MCF 10A (cell line): ENCODE data around the gene FERD3L. TPM values are rescaled to one million over a fixed set of nuclear protein-coding genes. Genes with fewer than 3 reads are reported as not detected.

Experiments
- BruUV-seq: library from RNA; stranded (reverse); fragments of 400-500 nt; replicated peaks from 2 replicates; lab custom pipeline; 2021; lab: Mats Ljungman, UMichigan
- CTCF ChIA-PET: fragments of 300-600 bp; sonication (Branson Sonifier 250); formaldehyde crosslinking; extraction: SDS; loops from one replicate; lab custom pipeline; 2021; ENCODE audit warnings: antibody characterized with exemption, inconsistent platforms; lab: Yijun Ruan, JAX
- POLR2A ChIA-PET: fragments of 300-600, 350-650 bp; sonication (Branson Sonifier 250); formaldehyde crosslinking; extraction: SDS; loops from one replicate; lab custom pipeline; 2020; ENCODE audit warnings: antibody characterized with exemption, inconsistent platforms; lab: Yijun Ruan, JAX
- DNase-seq: peaks from one replicate; pipeline ENCODE4 v3.0.0-alpha.2; 2018; ENCODE audit not compliant: unreplicated experiment
- H3K27ac Mint-ChIP-seq: one replicate; pipeline ENCODE4 v1.8.0; 2022; ENCODE audit warnings: mild to moderate bottlenecking, low read depth, mixed read lengths; ENCODE audit not compliant: unreplicated experiment
- H3K27me3 Mint-ChIP-seq: one replicate; pipeline ENCODE4 v1.8.0; 2022; ENCODE audit warnings: mixed read lengths; ENCODE audit not compliant: insufficient read depth, unreplicated experiment
- H3K36me3 Mint-ChIP-seq: one replicate; pipeline ENCODE4 v1.8.0; 2022; ENCODE audit warnings: mild to moderate bottlenecking, moderate library complexity, mixed read lengths; ENCODE audit not compliant: insufficient read depth, unreplicated experiment
- H3K4me1 Mint-ChIP-seq: one replicate; pipeline ENCODE4 v1.8.0; 2022; ENCODE audit warnings: mixed read lengths; ENCODE audit not compliant: insufficient read depth, unreplicated experiment
- H3K4me3 Mint-ChIP-seq: one replicate; pipeline ENCODE4 v1.8.0; 2022; ENCODE audit warnings: mild to moderate bottlenecking, moderate library complexity, mixed read lengths; ENCODE audit not compliant: unreplicated experiment
- H3K9me3 Mint-ChIP-seq: one replicate; pipeline ENCODE4 v1.8.0; 2022; ENCODE audit warnings: mixed read lengths; ENCODE audit not compliant: unreplicated experiment
- intact Hi-C: fragments of 100-400 bp; cut with micrococcal nuclease; formaldehyde crosslinking; loops from 2 replicates; pipeline ENCODE4 v1.14.1; 2022
- total RNA-seq: library from RNA; stranded (reverse); gene quantifications from 2 replicates; pipeline ENCODE4 v1.2.3, GENCODE V29; 2022
- TF ChIP-seq, protein P1 (sequence below): fragments of 200-600 bp; IDR thresholded peaks from one replicate; pipeline ENCODE4 v1.8.0; 2022; ENCODE audit warnings: antibody characterized with exemption, mild to moderate bottlenecking; ENCODE audit not compliant: unreplicated experiment

The FERD3L gene
- total RNA-seq, 1 experiment from 2014 or later: not detected

DNA sequence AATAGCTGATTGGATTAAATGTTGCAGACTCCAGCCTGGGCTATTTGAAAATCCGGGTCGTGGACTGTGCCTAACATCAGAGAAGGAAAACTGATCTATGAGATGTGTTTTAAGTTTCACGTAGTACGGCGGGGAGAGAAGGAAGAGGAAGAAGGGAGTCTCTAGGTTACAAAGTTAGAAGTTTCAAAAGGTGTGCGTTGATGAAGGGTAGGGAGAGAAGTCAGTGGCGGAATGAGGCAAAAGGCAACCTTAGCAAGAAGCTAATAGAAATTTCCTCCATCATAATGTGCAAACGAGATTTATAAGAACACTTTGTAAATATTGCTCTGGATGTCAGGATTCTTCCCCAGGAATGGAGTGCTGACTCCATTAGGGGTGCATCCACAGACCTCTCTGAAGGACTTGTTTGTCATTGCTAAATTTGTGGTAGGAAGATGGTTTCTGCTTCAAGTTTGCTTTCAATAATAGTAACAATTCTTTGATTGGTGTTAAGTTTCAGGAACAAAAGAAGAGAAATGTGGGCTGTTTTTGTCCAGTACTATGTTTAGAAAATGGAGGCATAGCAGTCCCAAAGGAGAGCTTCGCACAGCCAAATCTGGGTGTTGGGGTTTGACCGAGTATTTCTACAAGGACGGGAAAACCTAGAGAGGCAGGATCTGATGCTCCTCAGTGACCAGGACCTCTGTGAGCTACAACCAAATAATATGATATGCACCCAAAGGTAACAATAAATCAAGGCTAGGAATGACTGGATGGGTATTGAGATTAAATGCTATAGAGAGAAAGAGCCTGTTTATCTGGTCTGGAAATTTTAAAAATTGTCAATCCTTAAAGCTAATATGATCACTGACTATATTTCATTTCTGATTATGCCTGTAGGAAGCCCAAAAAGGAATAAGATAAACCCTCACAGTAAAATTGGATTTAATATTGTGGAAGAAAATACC, 35.9 kb downstream of the FERD3L start:
- H3K27me3 Mint-ChIP-seq: no peaks in the 10 kb centered on the region
- intact Hi-C loops: no loop called here
- POLR2A ChIA-PET: interaction anchor here (0.6 to 1.3 kb wide), 3 partner anchors 12 to 452 kb away, joined by 3 read pairs; no protein-coding TSS in a partner anchor

DNA sequence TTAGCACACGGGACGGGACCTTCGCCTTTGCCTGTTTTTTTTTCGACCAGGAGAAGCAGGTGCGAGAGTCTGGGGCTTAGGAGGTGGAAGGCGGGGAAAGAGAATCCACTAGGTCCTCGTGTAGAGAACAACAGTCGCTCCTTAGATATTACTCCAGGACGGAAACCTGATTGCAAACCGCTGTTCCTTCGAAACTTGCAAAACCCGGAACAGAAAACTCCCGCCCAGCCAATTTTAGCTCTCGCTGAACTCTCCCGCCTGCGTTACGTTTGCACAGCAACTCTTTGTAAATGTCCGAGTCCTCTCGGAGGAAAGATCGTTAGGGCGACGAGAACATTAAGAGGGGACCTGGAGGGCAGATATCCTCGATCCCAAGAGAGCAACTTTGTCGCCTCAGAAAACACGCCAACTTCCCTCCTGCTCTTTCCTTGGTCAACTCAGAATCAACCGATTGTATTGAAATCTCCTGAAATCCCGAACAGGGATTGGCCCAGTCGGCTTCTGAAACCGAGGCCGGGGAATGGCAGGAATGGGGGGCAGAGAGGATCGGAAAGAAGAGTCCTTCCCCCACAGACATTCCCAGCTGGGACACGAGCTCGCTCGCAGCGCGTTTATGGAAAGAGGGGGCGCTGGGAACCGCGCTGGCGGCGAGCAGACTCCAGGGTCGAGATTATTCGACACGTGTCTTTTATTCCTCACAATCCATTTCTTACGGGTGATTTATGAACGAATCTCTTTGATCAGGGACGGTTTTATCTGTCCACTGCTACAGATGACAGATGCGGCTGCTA, 37.7 kb downstream of the FERD3L start:
- intact Hi-C loops: no loop called here
- Mint-ChIP-seq H3K36me3 (peaks cover 43% of the 10 kb centered on the region), H3K4me3 (no peak overlapping the region), H3K27ac (no peak overlapping the region), H3K9me3 (peaks cover 7% of the 10 kb centered on the region), H3K4me1 (no peaks in the 10 kb centered on the region), H3K27me3 (no peaks in the 10 kb centered on the region)
- BruUV-seq: no TSS peak
- TF ChIP-seq, protein P1, sequence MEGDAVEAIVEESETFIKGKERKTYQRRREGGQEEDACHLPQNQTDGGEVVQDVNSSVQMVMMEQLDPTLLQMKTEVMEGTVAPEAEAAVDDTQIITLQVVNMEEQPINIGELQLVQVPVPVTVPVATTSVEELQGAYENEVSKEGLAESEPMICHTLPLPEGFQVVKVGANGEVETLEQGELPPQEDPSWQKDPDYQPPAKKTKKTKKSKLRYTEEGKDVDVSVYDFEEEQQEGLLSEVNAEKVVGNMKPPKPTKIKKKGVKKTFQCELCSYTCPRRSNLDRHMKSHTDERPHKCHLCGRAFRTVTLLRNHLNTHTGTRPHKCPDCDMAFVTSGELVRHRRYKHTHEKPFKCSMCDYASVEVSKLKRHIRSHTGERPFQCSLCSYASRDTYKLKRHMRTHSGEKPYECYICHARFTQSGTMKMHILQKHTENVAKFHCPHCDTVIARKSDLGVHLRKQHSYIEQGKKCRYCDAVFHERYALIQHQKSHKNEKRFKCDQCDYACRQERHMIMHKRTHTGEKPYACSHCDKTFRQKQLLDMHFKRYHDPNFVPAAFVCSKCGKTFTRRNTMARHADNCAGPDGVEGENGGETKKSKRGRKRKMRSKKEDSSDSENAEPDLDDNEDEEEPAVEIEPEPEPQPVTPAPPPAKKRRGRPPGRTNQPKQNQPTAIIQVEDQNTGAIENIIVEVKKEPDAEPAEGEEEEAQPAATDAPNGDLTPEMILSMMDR: no peak
- ChIA-PET POLR2A (interaction anchor here (0.6 to 0.8 kb wide), 2 partner anchors 264 to 280 kb away, joined by 3 to 4 read pairs; no protein-coding TSS in a partner anchor), CTCF (interaction anchor here (0.5 to 1.6 kb wide), 2 partner anchors 11 to 249 kb away, joined by 3 read pairs; no protein-coding TSS in a partner anchor)
- no peak for DNase-seq

More for the DNA sequence above, 35.9 kb downstream of the FERD3L start:
- Mint-ChIP-seq H3K4me1 (peaks cover 6% of the 10 kb centered on the region), H3K27ac (no peak overlapping the region), H3K36me3 (peaks cover 51% of the 10 kb centered on the region), H3K4me3 (no peak overlapping the region), H3K9me3 (peaks cover 7% of the 10 kb centered on the region)
- no TSS peak for BruUV-seq
- TF ChIP-seq, protein P1: no peak
- DNase-seq: no peak
- CTCF ChIA-PET: interaction anchor here (1.4 to 1.6 kb wide), 2 partner anchors 13 to 416 kb away, joined by 3 to 4 read pairs; no protein-coding TSS in a partner anchor

DNA sequence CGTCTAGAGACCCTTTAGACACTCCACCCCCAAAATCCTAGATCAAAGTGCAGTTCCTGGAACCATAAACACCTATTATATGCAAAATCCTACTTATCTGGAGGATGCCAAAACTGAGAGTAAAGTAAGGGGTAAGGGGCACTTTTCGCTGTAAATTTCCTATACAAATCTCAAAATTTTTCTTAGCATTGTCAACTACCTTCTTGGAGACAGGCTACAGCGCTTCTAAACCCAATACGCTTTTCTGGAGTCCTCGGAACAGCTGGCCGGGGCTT, 38.2 kb downstream of the FERD3L start:
- Mint-ChIP-seq H3K36me3 (peaks cover 39% of the 10 kb centered on the region), H3K4me1 (no peaks in the 10 kb centered on the region), H3K27me3 (no peaks in the 10 kb centered on the region), H3K9me3 (peaks cover 7% of the 10 kb centered on the region), H3K4me3 (no peak overlapping the region), H3K27ac (no peak overlapping the region)
- POLR2A ChIA-PET: interaction anchor here (0.6 to 0.8 kb wide), 3 partner anchors 38 to 279 kb away, joined by 3 to 4 read pairs (median 3); no protein-coding TSS in a partner anchor
- intact Hi-C loops: no loop called here
- BruUV-seq: no TSS peak
- TF ChIP-seq, protein P1: no peak
- CTCF ChIA-PET: no interaction called here
- no peak for DNase-seq
